ENCODE measurements around the gene EVPLL. TPM values are rescaled to one million over a fixed set of nuclear protein-coding genes. Genes with fewer than 3 reads are reported as not detected.
"Not testable (repeated sequence)": the region's sequence is repeated elsewhere in the genome, so short reads cannot be mapped to it uniquely, and the experiment has no call there.

EVPLL gene
- total RNA-seq, result not detected

- DNase-seq (ENCODE audit: low spot score in 2 of 2), result no peak
- no peak within 1 kb of the TSS for H3K27ac ChIP-seq
- no peaks in the 10 kb centered on the region for H3K27me3 ChIP-seq
- intact Hi-C loops (cut with DNase I), result no loop called here
- H3K4me3 ChIP-seq, result no peak within 1 kb of the TSS
- no peaks in the 10 kb centered on the region for H3K36me3 ChIP-seq
- no peak for TF ChIP-seq CTCF (IDR thresholded peaks at IDR 0.05)
- no peaks in the 10 kb centered on the region for H3K4me1 ChIP-seq
- H3K9me3 ChIP-seq, result peaks cover 0 to 4% of the 10 kb centered on the region in 2 donors
Observed at GRCh38 chr17:18377437-18378204, at the start of gene EVPLL. TSS of gene EVPLL (plus strand) at chr17:18377778. CDS start at chr17:18380938, 3,160 bp downstream.

GRCh38 chr17:18328643-18329204, 48.9 kb upstream of the EVPLL start:
- DNase-seq (ENCODE audit: low spot score in 2 of 2), result no peak
- intact Hi-C loops (cut with DNase I), result no loop called here

GRCh38 chr17:18331879-18332278, 45.7 kb upstream of the EVPLL start:
- TF ChIP-seq CTCF (IDR thresholded peaks at IDR 0.05), result no peak
- no peak overlapping the region for H3K4me3 ChIP-seq
- H3K9me3 ChIP-seq, result no peaks in the 10 kb centered on the region
- peaks cover 38 to 68% of the 10 kb centered on the region in 2 donors for H3K36me3 ChIP-seq
- no peaks in the 10 kb centered on the region for H3K4me1 ChIP-seq
- DNase-seq (ENCODE audit: low spot score in 2 of 2), result no peak
- no peaks in the 10 kb centered on the region for H3K27me3 ChIP-seq
- no peak overlapping the region for H3K27ac ChIP-seq
- intact Hi-C loops (cut with DNase I), result no loop called here

More at GRCh38 chr17:18328643-18329204, 48.9 kb upstream of the EVPLL start:
- no peak for TF ChIP-seq CTCF (IDR thresholded peaks at IDR 0.05)
- H3K9me3 ChIP-seq, result no peaks in the 10 kb centered on the region
- no peaks in the 10 kb centered on the region for H3K4me1 ChIP-seq
- peaks cover 51 to 71% of the 10 kb centered on the region in 2 donors for H3K36me3 ChIP-seq
- H3K27ac ChIP-seq, result no peak overlapping the region
- no peak overlapping the region for H3K4me3 ChIP-seq
- H3K27me3 ChIP-seq, result no peaks in the 10 kb centered on the region

DNA sequence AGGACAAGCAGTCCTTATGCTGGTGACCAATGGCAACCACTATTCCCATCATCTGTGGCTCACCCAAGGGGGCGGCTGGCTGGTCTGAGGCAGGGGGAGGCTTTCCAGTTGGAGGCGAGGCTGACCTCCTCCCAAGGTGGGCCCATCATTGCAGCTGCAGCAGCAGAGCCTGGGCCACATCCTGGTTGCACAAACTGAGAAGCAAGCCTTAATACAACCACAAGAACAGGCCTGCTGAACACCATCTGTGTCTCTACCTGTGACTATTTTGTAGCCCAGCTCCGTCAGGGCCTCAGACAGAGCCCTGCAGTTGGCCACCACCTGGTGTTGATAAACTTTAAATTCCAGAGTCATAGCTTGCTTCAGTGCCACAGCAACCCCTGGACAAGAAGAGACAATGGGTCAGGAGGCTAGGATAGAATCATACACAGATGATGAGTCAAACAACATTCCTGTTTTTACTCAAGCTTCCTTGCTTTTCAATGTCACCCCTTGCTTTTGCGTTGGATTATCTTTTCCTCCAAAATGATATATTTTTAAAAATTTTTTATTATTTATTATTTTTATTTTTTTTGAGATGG, 44.6 kb upstream of the EVPLL start:
- H3K4me3 ChIP-seq, result no peak overlapping the region
- H3K27me3 ChIP-seq, result no peaks in the 10 kb centered on the region
- H3K27ac ChIP-seq, result no peak overlapping the region
- intact Hi-C loops (cut with DNase I), result no loop called here
- TF ChIP-seq CTCF (IDR thresholded peaks at IDR 0.05), result no peak
- H3K36me3 ChIP-seq, result peaks cover 33 to 62% of the 10 kb centered on the region in 2 donors
- DNase-seq (ENCODE audit: low spot score in 2 of 2), result no peak
- H3K9me3 ChIP-seq, result no peaks in the 10 kb centered on the region
- H3K4me1 ChIP-seq, result no peaks in the 10 kb centered on the region

DNA sequence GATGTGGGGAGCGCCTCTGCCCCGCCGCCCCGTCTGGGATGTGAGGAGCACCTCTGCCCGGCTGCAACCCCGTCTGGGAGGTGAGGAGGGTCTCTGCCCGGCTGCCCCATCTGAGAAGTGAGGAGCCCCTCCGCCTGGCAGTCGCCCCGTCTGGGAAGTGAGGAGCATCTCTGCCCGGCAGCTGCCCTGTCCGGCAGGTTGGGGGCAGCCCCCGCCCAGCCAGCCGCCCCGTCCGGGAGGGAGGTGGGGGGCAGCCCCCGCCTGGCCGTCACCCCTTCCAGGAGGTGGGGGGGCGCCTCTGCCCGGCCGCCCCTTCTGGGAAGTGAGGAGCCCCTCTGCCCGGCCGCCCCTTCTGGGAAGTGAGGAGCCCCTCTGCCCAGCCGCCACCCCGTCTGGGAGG, 39.4 kb upstream of the EVPLL start:
- DNase-seq (ENCODE audit: low spot score in 2 of 2); H3K9me3 ChIP-seq; H3K4me3 ChIP-seq; H3K27me3 ChIP-seq; intact Hi-C loops (cut with DNase I); H3K27ac ChIP-seq; H3K4me1 ChIP-seq: not testable (repeated sequence)
- peaks cover 21 to 43% of the 10 kb centered on the region in 2 donors for H3K36me3 ChIP-seq

- Histone ChIP-seq H3K4me1 (no peaks in the 10 kb centered on the region), H3K4me3 (no peak overlapping the region), H3K36me3 (peaks cover 18 to 41% of the 10 kb centered on the region in 2 donors), H3K27ac (no peak overlapping the region), H3K27me3 (no peaks in the 10 kb centered on the region), H3K9me3 (no peaks in the 10 kb centered on the region)
- no peak for DNase-seq (ENCODE audit: low spot score in 2 of 2)
- TF ChIP-seq CTCF (IDR thresholded peaks at IDR 0.05), result no peak
- intact Hi-C loops (cut with DNase I), result no loop called here
Observed at GRCh38 chr17:18339933-18340332, 37.6 kb upstream of the EVPLL start.

All from ascending aorta (tissue), 2 donors.